Spleen (tissue), 11 donors: Measurements from ENCODE around the gene SEPHS2. TPM values are rescaled to one million over a fixed set of nuclear protein-coding genes. Genes with fewer than 3 reads are reported as not detected.
A peak's percentile ranks its signal among the peaks of the same experiment; 100 is the strongest.

Experiments used
- DNase-seq: peaks from one replicate; pipeline ENCODE4 v3.0.0-alpha.2; 2020
- H3K27ac ChIP-seq, 8 donors: fragments of 200-600 bp; sonication (generic) in 7 of 8; 1 replicate in 4 of 8; 2 replicates in 4 of 8; pipeline versions ENCODE4 v1.5.0 to v1.8.0; 2016 to 2021; ENCODE audit warnings: inconsistent platforms in 4 of 8, mild to moderate bottlenecking in 4 of 8, moderate library complexity in 1 of 8
- H3K27me3 ChIP-seq, 7 donors: fragments of 200-600 bp; sonication (generic) in 6 of 7; replicated peaks in 1 of 7; 1 replicate in 4 of 7; 2 replicates in 3 of 7; pipeline versions ENCODE4 v1.5.0 to v1.8.0; 2016 to 2021; ENCODE audit warnings: inconsistent platforms in 3 of 7, mild to moderate bottlenecking in 1 of 7
- H3K36me3 ChIP-seq, 6 donors: fragments of 200-600 bp; sonication (generic) in 5 of 6; 1 replicate in 4 of 6; 2 replicates in 2 of 6; pipeline versions ENCODE4 v1.5.0 to v1.8.0; 2016 to 2021; ENCODE audit warnings: inconsistent platforms in 2 of 6
- H3K4me1 ChIP-seq, 6 donors: fragments of 200-600 bp; sonication (generic) in 5 of 6; 1 replicate in 3 of 6; 2 replicates in 3 of 6; pipeline versions ENCODE4 v1.5.0 to v1.8.0; 2016 to 2021; ENCODE audit warnings: inconsistent platforms in 3 of 6
- H3K4me3 ChIP-seq, 8 donors: fragments of 200-600 bp; sonication (generic) in 7 of 8; 1 replicate in 4 of 8; 2 replicates in 4 of 8; pipeline versions ENCODE4 v1.5.0 to v1.8.0; 2016 to 2021; ENCODE audit warnings: inconsistent platforms in 4 of 8, mild to moderate bottlenecking in 4 of 8, moderate library complexity in 2 of 8
- H3K9me3 ChIP-seq, 8 donors: fragments of 200-600 bp; sonication (generic) in 7 of 8; 1 replicate in 4 of 8; 2 replicates in 4 of 8; pipeline versions ENCODE4 v1.5.0 to v1.8.0; 2016 to 2021; ENCODE audit warnings: inconsistent platforms in 4 of 8
- POLR2A ChIP-seq, 3 donors: fragments of 450-650 bp; IDR thresholded peaks; one replicate each; pipeline ENCODE4 v1.5.1; 2017; ENCODE audit warnings: antibody characterized with exemption in 3 of 3, mild to moderate bottlenecking in 1 of 3
- POLR2AphosphoS5 ChIP-seq, 3 donors: sonication (generic); formaldehyde crosslinking; IDR thresholded peaks; one replicate each; pipeline ENCODE4 v1.5.1; 2017; ENCODE audit warnings: antibody characterized with exemption in 3 of 3
- WGBS, 5 donors: extraction: QIAGEN DNeasy Blood & Tissue Kit in 3 of 5; methylation state at CpG; one replicate each; pipeline versions ENCODE4 v1.1.5 to v1.1.7; 2013 to 2018; 5-methylcytosine and 5-hydroxymethylcytosine counted together
- intact Hi-C: fragments of 100-400 bp; cut with DNase I; formaldehyde crosslinking; loops from one replicate; pipeline ENCODE4 v1.15.0; 2023; ENCODE audit warnings: low total_unique reads
- polyA plus RNA-seq, 3 donors: library from polyadenylated mRNA; stranded (reverse); fragments of 200-250 nt; gene quantifications; one replicate each; pipeline ENCODE4 v1.2.1, GENCODE V29; 2013
- total RNA-seq, 7 donors: library from RNA; depleted of rRNA in 3 of 7; stranded (reverse); fragments of >200 nt in 3 of 7; fragmentation: NEBNext Ultra II Directional in 4 of 7; extraction: Animal tissue kit (Norgen Biotek cat#: 25700) in 4 of 7; gene quantifications; one replicate each; pipeline versions ENCODE4 v1.1.0 to v1.2.1, GENCODE V29; 2016 to 2021
- TF ChIP-seq, protein P1 (sequence below), 11 experiments: fragments of 200-600 bp in 7 of 11; fragments of 450-650 bp in 4 of 11; sonication (generic) in 4 of 11; IDR thresholded peaks in 8 of 11; conservative IDR thresholded peaks in 3 of 11; 1 replicate in 7 of 11; 2 replicates in 4 of 11; pipeline versions ENCODE4 v1.4.0 to v1.8.0; 2016 to 2021; ENCODE audit warnings: antibody characterized with exemption in 11 of 11, inconsistent platforms in 4 of 11, mild to moderate bottlenecking in 1 of 11
- donor health status: healthy with polysubstance abuse.
- donor health status: DM: no; HTN: no; CAD: no; lungs with moderate emphysema.
- donor health status: DM: no; HTN: no; CAD: no.
- donor health status: Bipolar disorder and iron deficiency.
- donor health status: healthy.
- donor health status: DM: no; HTN: no; CAD: no.
- donor health status: DM: yes; HTN: yes; CAD: no.

SEPHS2 gene
- total and polyA plus RNA-seq, 10 donors = 35.5 to 56.0 (median 46.6) TPM

DNA sequence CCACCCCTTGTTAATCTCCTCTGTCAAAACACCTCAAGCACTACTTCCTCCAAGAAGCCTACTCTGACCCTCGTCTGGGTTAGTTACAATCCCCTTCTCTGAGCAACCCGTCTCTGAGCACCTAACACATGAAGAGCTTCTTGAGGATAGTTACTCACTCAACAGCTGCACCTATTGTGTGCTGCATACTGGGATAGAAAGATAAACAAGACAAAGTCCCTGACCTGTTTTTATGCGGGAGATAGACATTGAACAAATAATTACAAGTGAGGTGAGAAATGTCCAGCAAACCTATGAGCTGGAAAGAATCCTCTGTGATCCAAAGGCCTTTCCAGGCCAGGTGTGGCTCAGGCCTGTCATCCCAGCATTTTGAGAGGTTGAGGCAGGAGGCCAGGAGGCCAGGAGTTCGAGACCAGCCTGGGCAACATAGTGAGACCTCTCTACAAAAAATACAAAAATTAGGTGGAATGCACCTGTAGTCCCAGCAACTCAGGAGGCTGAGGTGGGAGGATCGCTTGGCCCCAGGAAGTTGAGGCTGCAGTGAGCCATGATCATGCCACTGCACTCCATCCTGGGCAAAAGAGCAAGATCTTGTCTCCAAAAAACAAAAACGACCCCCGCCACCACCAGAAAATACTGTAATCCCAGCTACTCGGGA lies 43.8 kb downstream of the SEPHS2 start:
- no peak for TF ChIP-seq POLR2A (IDR thresholded peaks at IDR 0.05)
- TF ChIP-seq, protein P1, sequence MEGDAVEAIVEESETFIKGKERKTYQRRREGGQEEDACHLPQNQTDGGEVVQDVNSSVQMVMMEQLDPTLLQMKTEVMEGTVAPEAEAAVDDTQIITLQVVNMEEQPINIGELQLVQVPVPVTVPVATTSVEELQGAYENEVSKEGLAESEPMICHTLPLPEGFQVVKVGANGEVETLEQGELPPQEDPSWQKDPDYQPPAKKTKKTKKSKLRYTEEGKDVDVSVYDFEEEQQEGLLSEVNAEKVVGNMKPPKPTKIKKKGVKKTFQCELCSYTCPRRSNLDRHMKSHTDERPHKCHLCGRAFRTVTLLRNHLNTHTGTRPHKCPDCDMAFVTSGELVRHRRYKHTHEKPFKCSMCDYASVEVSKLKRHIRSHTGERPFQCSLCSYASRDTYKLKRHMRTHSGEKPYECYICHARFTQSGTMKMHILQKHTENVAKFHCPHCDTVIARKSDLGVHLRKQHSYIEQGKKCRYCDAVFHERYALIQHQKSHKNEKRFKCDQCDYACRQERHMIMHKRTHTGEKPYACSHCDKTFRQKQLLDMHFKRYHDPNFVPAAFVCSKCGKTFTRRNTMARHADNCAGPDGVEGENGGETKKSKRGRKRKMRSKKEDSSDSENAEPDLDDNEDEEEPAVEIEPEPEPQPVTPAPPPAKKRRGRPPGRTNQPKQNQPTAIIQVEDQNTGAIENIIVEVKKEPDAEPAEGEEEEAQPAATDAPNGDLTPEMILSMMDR (IDR thresholded peaks at IDR 0.05 in 8 of 11, conservative IDR thresholded peaks at IDR 0.05 in 3 of 11) = no peak
- no peak for TF ChIP-seq POLR2AphosphoS5 (IDR thresholded peaks at IDR 0.05)
- Histone ChIP-seq H3K27me3 (no peaks in the 10 kb centered on the region), H3K4me1 (peaks cover 3 to 65% (median 37%) of the 10 kb centered on the region in 6 donors), H3K36me3 (peaks cover 0 to 20% (median 13%) of the 10 kb centered on the region in 6 donors), H3K27ac (no peak overlapping the region), H3K9me3 (no peaks in the 10 kb centered on the region), H3K4me3 (no peak overlapping the region)
- no peak for DNase-seq
- 81 to 90% (median 86%) methylated on average over 8 of the region's 8 CpGs for WGBS, 5 donors
- intact Hi-C loops = loop anchor here (5.0 kb wide), 1 partner anchor 50 kb away; no protein-coding TSS in a partner anchor

DNA sequence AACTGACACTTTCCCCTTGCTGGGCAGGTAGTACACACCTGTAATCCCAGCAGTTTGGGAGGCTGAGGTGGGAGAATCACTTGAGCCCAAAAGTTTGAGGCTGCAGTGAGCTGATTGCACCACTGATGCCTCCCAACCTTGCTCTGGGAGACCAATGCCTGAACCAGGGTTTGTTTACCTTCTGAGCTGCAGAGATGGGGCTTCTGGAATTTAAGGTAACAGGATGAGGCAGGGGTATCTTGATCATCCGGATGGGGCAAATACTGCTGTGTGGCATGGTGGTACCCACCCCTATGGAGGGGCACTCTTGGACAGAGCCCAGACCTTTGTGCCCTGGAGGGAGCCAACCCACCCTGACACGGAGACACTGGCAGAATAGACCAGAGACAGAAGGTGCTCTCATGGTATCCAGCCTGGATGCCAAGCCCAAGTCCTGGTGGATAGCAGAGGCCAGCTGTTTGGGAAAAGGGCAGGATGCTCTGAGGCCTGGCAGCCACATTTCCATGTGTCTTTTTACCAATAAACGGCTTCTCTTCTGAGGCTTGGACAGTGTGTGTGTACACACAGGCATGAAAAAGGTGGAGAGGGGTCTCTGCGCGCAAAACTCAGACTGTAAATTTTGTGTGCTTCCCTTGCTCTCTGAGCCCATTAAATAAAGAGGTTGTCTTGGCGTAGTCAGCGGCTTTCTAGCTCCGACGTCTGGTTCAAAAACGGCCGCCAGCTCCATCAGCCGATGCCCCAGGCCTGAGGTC lies 46.1 kb downstream of the SEPHS2 start:
- intact Hi-C loops = loop anchor here (5.0 kb wide), 1 partner anchor 47 kb away; no protein-coding TSS in a partner anchor

DNA sequence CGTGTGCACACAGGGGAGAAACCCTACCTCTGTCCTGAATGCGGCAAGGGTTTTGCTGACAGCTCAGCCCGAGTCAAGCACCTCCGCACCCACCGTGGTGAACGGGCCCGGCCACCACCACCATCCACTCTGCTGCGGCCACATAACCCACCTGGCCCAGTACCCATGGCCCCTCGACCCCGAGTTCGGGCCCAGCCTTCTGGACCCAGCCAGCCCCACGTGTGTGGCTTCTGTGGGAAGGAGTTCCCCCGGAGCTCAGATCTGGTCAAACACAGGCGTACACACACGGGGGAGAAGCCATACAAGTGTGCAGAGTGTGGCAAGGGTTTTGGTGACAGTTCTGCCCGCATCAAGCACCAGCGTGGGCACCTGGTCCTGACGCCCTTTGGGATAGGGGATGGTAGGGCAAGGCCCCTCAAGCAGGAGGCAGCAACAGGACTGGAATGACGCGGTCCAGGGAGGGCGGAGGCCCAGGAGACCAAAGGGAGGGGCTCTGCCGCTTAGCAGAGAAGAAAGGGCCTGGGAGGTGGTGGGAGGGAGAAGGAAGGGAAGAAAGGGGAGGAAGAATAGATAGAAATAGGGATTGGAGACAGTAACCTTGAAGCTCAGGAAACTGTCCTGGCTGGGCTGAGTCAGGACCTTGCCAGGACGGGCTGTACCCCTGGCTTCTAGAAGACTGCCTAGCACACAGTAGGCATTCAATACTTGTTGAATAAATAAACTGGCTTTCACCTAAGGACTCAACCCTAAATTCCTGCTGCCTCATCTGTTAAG lies 46.8 kb downstream of the SEPHS2 start:
- no peaks in the 10 kb centered on the region for H3K27me3 ChIP-seq
- TF ChIP-seq, protein P1 (IDR thresholded peaks at IDR 0.05 in 8 of 11, conservative IDR thresholded peaks at IDR 0.05 in 3 of 11) = no peak
- no peak for TF ChIP-seq POLR2AphosphoS5 (IDR thresholded peaks at IDR 0.05)
- TF ChIP-seq POLR2A (IDR thresholded peaks at IDR 0.05) = no peak
- 69 to 85% (median 82%) methylated on average over 14 to 23 of the region's 23 CpGs for WGBS, 5 donors

More for the DNA sequence above, 46.1 kb downstream of the SEPHS2 start:
- Histone ChIP-seq H3K36me3 (peaks cover 0 to 20% (median 13%) of the 10 kb centered on the region in 6 donors), H3K9me3 (no peaks in the 10 kb centered on the region), H3K27me3 (no peaks in the 10 kb centered on the region), H3K4me1 (peaks cover 10 to 77% (median 50%) of the 10 kb centered on the region in 6 donors), H3K27ac (peak overlapping the region; percentile 48 to 85 (median 81)), H3K4me3 (peak overlapping the region; percentile 54 to 73 (median 60))
- DNase-seq = no peak
- TF ChIP-seq POLR2A (IDR thresholded peaks at IDR 0.05) (no peak), POLR2AphosphoS5 (IDR thresholded peaks at IDR 0.05) (no peak)
- TF ChIP-seq, protein P1 (IDR thresholded peaks at IDR 0.05 in 8 of 11, conservative IDR thresholded peaks at IDR 0.05 in 3 of 11) = no peak
- WGBS, 5 donors = 17 to 27% (median 18%) methylated on average over 7 to 12 of the region's 12 CpGs

More for the DNA sequence above, 46.8 kb downstream of the SEPHS2 start:
- Histone ChIP-seq H3K4me1 (peaks cover 10 to 84% (median 52%) of the 10 kb centered on the region in 6 donors), H3K27ac (peak overlapping the region in 1 of 8 donors; percentile 83), H3K36me3 (peaks cover 0 to 20% (median 13%) of the 10 kb centered on the region in 6 donors), H3K9me3 (no peaks in the 10 kb centered on the region), H3K4me3 (no peak overlapping the region)
- intact Hi-C loops = no loop called here
- no peak for DNase-seq
